ENCODE data around the gene SUN2.

DNA sequence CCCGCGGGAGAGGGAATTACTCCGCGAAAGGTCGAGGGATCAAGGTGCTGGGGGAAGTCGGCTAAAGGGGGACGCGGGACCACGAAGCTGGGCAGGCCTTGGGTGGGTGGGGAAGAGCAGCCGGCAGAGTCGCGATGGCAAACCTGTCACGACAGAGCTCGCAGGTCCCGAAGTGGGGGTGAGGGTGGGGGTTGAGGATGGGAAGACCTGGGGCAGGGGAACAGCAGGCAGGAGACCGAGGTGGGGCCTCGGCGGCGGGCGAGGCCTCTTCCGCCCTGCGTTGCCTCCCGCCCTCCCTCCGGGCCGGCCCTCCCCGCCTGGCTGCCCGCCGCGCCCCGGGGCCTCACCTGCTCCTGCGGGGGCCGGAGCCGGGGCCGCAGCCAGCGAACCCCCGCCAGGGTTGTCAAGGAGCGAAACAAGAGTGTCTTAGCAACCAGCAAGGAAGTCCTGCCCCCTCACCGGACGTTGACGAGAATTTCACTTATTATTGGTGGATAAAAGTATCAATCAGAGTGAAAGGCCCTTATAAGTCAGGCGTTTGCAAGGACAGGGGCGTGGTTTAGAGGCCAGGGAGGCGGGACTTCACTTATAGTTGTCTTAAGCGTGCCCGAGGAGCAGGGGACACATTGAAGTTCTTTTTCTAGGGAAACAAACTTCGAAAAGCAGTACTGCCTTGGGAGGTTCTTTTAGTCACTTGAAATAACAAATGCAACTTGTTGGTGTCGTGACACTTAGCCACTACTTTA, 38.1 kb upstream of the SUN2 start, which contains the start of gene DNAL4:
- TF ChIP-seq, protein P1, sequence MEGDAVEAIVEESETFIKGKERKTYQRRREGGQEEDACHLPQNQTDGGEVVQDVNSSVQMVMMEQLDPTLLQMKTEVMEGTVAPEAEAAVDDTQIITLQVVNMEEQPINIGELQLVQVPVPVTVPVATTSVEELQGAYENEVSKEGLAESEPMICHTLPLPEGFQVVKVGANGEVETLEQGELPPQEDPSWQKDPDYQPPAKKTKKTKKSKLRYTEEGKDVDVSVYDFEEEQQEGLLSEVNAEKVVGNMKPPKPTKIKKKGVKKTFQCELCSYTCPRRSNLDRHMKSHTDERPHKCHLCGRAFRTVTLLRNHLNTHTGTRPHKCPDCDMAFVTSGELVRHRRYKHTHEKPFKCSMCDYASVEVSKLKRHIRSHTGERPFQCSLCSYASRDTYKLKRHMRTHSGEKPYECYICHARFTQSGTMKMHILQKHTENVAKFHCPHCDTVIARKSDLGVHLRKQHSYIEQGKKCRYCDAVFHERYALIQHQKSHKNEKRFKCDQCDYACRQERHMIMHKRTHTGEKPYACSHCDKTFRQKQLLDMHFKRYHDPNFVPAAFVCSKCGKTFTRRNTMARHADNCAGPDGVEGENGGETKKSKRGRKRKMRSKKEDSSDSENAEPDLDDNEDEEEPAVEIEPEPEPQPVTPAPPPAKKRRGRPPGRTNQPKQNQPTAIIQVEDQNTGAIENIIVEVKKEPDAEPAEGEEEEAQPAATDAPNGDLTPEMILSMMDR (IDR thresholded peaks at IDR 0.05; ENCODE audit: low read length) = no peak
- TF ChIP-seq EZH2phosphoT487 (IDR thresholded peaks at IDR 0.05; ENCODE audit: low read length) = no peak

All from MM.1S (cell line).